HEK293 (cell line): ENCODE data around the gene DOCK4.

Experiments
- WT1 ChIP-seq: fragments of 450-650 bp; formaldehyde crosslinking; IDR thresholded peaks from 2 replicates; pipeline ENCODE4 v1.5.1; 2016; ENCODE audit warnings: missing biosample characterization, missing genetic modification characterization
- ZNF19 ChIP-seq: fragments of 450-650 bp; formaldehyde crosslinking; IDR thresholded peaks from 2 replicates; pipeline ENCODE4; 2016; ENCODE audit warnings: missing biosample characterization, missing genetic modification characterization, low read depth
- ZNF626 ChIP-seq: fragments of 450-650 bp; sonication (Bioruptor Pico); formaldehyde crosslinking; IDR thresholded peaks from 2 replicates; pipeline ENCODE4 v1.5.1; 2018; ENCODE audit warnings: missing biosample characterization, missing genetic modification characterization, inconsistent platforms
- ZNF76 ChIP-seq: fragments of 450-650 bp; formaldehyde crosslinking; IDR thresholded peaks from 2 replicates; pipeline ENCODE4; 2016; ENCODE audit warnings: low read depth, missing biosample characterization, missing genetic modification characterization, borderline replicate concordance
- TF ChIP-seq, protein P1 (sequence below): fragments of 450-650 bp; formaldehyde crosslinking; IDR thresholded peaks from 2 replicates; pipeline ENCODE4 v1.5.1; 2016; ENCODE audit warnings: missing biosample characterization, missing genetic modification characterization
- TF ChIP-seq, protein P2 (sequence below): fragments of 450-650 bp; formaldehyde crosslinking; IDR thresholded peaks from 2 replicates; pipeline ENCODE4 v1.5.1; 2016; ENCODE audit warnings: missing biosample characterization, missing genetic modification characterization

- no peak for TF ChIP-seq ZNF626
- TF ChIP-seq, protein P1, sequence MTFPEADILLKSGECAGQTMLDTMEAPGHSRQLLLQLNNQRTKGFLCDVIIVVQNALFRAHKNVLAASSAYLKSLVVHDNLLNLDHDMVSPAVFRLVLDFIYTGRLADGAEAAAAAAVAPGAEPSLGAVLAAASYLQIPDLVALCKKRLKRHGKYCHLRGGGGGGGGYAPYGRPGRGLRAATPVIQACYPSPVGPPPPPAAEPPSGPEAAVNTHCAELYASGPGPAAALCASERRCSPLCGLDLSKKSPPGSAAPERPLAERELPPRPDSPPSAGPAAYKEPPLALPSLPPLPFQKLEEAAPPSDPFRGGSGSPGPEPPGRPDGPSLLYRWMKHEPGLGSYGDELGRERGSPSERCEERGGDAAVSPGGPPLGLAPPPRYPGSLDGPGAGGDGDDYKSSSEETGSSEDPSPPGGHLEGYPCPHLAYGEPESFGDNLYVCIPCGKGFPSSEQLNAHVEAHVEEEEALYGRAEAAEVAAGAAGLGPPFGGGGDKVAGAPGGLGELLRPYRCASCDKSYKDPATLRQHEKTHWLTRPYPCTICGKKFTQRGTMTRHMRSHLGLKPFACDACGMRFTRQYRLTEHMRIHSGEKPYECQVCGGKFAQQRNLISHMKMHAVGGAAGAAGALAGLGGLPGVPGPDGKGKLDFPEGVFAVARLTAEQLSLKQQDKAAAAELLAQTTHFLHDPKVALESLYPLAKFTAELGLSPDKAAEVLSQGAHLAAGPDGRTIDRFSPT (tag by site-specific recombination), result no peak
- TF ChIP-seq ZNF76 (tag by site-specific recombination), result no peak
- TF ChIP-seq, protein P2, sequence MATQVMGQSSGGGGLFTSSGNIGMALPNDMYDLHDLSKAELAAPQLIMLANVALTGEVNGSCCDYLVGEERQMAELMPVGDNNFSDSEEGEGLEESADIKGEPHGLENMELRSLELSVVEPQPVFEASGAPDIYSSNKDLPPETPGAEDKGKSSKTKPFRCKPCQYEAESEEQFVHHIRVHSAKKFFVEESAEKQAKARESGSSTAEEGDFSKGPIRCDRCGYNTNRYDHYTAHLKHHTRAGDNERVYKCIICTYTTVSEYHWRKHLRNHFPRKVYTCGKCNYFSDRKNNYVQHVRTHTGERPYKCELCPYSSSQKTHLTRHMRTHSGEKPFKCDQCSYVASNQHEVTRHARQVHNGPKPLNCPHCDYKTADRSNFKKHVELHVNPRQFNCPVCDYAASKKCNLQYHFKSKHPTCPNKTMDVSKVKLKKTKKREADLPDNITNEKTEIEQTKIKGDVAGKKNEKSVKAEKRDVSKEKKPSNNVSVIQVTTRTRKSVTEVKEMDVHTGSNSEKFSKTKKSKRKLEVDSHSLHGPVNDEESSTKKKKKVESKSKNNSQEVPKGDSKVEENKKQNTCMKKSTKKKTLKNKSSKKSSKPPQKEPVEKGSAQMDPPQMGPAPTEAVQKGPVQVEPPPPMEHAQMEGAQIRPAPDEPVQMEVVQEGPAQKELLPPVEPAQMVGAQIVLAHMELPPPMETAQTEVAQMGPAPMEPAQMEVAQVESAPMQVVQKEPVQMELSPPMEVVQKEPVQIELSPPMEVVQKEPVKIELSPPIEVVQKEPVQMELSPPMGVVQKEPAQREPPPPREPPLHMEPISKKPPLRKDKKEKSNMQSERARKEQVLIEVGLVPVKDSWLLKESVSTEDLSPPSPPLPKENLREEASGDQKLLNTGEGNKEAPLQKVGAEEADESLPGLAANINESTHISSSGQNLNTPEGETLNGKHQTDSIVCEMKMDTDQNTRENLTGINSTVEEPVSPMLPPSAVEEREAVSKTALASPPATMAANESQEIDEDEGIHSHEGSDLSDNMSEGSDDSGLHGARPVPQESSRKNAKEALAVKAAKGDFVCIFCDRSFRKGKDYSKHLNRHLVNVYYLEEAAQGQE (tag by site-specific recombination), result no peak
- no peak for TF ChIP-seq WT1 (tag by site-specific recombination)
- TF ChIP-seq ZNF19 (tag by site-specific recombination), result no peak
These were observed 123.9 kb downstream of the DOCK4 start for GRCh38 chr7:112082306-112082705.
